GM18526 (cell line): ENCODE data around the gene C1orf198.

Source experiments
- POLR2A ChIP-seq: IDR thresholded peaks from 3 replicates; pipeline ENCODE4 v1.6.1; 2011; ENCODE audit not compliant: insufficient read length; ENCODE audit errors: extremely low read depth

The C1orf198 gene

DNA sequence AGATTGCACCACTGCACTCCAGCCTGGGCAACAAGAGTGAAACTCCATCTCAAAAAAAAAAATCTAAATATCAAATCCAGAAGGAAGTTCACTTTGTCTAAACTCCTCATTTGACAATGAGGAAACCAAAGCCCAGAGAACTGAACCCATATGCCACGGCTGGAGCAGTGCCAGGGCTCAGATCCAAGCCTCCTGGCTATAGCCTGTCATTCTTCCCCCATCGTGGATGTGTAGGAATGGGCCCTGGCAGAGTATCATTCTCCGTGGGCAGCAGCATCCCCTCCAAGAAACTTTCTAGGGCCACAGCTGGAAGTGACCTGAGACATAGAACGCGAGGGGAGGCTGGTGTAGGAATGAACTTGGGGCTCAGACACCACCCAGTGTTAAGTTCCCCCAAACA, 73.9 kb downstream of the C1orf198 start:
- TF ChIP-seq POLR2A: no peak

DNA sequence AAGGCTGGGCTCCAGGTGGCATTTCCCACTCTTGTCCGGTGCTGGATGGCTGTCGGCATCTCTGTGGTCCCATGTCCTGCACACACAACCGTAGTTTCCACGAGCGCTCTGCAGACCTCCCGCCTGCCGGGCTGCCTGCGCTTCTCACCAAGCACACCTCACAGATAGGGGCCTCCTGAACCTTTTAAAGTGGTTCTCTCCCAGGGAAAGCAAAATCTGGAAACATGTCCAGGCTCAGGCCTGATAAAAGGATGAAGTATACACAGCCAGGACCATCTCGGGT, 74.9 kb downstream of the C1orf198 start:
- no peak for TF ChIP-seq POLR2A

DNA sequence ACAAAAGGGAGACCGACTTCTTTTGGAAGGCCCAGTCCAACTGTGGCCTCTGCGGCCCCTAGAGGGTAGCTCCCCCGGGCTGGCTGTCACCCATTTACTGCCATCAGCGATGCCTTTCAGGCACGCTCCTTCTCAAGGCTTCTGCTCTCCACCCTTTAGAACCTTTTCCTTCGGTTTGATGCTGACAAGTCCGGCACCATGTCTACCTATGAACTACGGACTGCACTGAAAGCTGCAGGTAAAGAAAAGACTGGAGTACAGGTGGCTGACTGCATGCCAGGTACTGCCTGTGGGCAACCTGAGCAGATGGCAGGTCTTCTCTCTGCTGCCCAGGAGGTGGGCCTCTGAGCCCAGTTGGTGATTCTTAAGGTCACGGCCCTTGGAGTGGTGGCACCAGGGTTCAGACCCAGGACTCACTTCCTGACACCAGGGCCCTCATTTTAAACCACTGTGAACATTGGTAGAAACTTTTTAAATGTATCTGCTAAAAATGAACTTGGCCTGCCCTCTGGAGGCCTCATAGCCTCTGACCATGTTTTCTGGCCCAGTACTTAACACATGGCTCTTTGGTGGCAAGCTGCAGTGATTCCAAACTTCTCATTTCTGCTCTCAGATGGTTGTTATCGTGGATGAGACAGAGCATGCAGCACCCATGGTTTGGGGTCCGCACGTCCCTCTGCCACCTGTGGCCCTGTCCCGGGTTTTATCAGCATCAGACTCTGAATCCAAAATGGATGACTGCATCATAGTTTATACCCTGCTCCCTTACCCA, 75.4 kb downstream of the C1orf198 start:
- TF ChIP-seq POLR2A: no peak

DNA sequence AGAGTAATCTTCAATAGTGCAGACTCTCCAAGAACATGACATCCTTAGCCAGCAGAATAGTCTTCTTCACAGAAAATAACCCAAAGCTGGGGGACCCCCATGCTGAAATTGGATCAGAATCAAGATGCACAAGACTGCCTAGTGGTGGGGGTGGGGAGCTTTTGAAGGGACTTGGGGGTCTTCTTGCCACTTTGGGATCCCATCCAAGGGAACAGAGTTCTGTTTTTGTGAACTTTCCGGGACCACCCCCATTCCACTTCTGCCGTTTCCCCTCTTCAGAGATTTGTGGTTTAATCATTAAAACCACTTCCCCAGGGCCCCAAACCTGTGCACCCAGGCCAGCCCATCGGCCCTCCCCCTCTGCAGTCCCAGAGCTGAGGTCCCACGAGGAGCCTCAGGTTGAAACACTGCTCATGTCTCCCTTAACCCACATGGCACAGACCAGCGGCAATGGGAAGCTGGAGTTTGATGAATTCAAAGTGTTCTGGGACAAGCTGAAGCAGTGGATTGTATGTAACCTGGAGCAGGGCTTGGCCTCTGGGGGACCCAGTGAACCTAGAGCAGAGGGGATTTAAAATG, 76.2 kb downstream of the C1orf198 start:
- no peak for TF ChIP-seq POLR2A

DNA sequence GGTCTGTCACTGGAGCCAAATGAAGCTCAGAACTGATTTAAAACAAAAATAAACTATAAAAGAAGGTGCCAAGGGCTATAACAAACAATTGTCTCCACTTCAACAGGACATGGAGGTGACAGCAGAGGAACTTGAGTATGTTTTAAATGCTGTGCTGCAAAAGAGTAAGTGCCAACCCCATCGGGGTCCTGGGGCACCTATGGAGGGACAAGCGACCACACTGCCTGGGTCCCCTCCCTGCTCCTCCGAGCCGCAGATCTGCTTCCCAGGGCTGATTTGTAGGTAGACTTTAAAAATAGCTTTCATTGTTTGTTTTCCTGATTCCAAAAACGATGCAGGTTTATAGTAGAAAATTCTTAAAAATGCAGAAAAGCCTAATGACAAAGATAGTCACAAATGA, 78.3 kb downstream of the C1orf198 start:
- TF ChIP-seq POLR2A: no peak

DNA sequence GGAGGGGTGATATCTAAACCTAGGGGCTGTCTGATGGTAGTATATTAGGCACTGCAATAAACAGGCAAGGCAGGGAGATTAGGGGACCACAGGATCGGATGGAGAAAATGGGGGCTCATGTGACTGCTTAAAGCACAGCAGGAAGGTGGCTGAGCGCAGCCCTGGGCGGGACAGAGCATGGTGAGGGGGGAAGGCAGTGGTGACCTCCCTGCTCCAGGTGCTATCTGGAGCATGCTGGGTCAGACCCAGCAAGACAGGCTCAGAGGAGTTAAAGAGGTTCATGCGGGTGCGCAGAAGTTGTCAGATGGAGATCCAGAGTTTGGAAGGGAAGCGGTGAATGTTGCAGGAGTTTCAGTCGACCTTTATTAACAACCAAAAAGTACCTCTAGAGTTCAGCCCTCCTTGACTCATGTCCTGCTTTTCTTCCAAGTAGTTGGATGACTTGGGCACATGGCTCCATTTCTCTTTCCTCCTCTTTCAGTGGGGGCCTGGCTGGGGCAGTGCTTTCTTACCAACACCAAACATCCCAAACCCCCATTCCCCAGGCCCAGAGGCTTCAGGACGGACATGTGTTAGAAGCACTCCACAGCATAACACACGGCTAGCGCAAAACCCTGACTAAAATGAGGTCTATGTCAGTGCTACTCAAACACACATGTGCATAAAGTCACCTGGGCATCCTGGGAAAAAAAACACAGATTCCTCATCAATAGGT, 79.6 kb downstream of the C1orf198 start:
- no peak for TF ChIP-seq POLR2A

DNA sequence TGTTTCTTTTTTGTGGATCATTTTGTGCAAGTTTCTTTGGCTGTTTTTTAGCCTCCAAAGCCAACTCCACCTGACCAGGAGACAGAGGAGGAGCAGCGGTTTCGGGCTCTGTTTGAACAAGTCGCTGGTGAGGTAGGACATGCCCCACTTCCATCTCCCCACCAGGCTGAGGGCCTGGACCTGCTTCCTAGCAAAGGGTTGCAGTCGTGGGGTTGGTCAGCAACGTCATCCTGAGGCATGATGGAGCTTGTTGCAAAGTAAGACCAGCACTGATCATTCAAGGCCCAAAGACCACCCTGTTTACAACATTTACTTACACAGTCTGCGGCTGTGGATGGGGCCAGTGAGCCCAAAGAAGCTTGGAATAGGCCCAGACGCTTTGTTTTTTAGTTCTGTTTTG, 80.8 kb downstream of the C1orf198 start:
- no peak for TF ChIP-seq POLR2A
